Endothelial cell of umbilical vein (primary cell): ENCODE results near the gene CPVL.

Experiments used
- CTCF ChIP-seq, 2 donors: IDR thresholded peaks; 1 replicate in 1 of 2; 2 replicates in 1 of 2; pipeline ENCODE4 v1.5.1; 2011; ENCODE audit warnings: low read length in 2 of 2, mild to moderate bottlenecking in 2 of 2, moderate library complexity in 2 of 2, control low read depth in 1 of 2, inconsistent platforms in 1 of 2, low read depth in 1 of 2; ENCODE audit not compliant: insufficient read depth in 1 of 2; ENCODE audit errors: extremely low read depth in 1 of 2
- EZH2 ChIP-seq: IDR thresholded peaks from 2 replicates; pipeline ENCODE4 v1.6.1; 2012; ENCODE audit warnings: borderline replicate concordance, low read depth, mild to moderate bottlenecking, moderate library complexity, low read length, inconsistent platforms; ENCODE audit not compliant: severe bottlenecking
- FOS ChIP-seq: IDR thresholded peaks from 2 replicates; pipeline ENCODE4 v1.6.1; 2011; ENCODE audit warnings: mild to moderate bottlenecking, low read length, moderate library complexity, borderline replicate concordance; ENCODE audit not compliant: insufficient read depth
- GATA2 ChIP-seq: IDR thresholded peaks from 2 replicates; pipeline ENCODE4 v1.7.0; 2011; ENCODE audit warnings: low read depth, mild to moderate bottlenecking, moderate library complexity, mixed read lengths, low read length; ENCODE audit not compliant: insufficient read length, insufficient read depth
- JUN ChIP-seq: IDR thresholded peaks from 2 replicates; pipeline ENCODE4 v1.6.1; 2011; ENCODE audit warnings: borderline replicate concordance, low read depth; ENCODE audit not compliant: insufficient read length, insufficient read depth
- MYC ChIP-seq: IDR thresholded peaks from one replicate; pipeline ENCODE4 v1.6.1; 2011; ENCODE audit warnings: mild to moderate bottlenecking, low read depth, low read length
- POLR2A ChIP-seq: IDR thresholded peaks from 2 replicates; pipeline ENCODE4 v1.6.1; 2012; ENCODE audit warnings: low read depth, mild to moderate bottlenecking, control low read depth, low read length
- POLR2AphosphoS5 ChIP-seq: IDR thresholded peaks from 2 replicates; pipeline ENCODE4 v1.6.1; 2012; ENCODE audit warnings: low read depth, mild to moderate bottlenecking, control low read depth, low read length, moderate library complexity; ENCODE audit not compliant: insufficient read depth
- TF ChIP-seq, protein P1 (sequence below): IDR thresholded peaks from 2 replicates; pipeline ENCODE4 v1.6.1; 2011; ENCODE audit not compliant: insufficient read depth, insufficient read length

DNA sequence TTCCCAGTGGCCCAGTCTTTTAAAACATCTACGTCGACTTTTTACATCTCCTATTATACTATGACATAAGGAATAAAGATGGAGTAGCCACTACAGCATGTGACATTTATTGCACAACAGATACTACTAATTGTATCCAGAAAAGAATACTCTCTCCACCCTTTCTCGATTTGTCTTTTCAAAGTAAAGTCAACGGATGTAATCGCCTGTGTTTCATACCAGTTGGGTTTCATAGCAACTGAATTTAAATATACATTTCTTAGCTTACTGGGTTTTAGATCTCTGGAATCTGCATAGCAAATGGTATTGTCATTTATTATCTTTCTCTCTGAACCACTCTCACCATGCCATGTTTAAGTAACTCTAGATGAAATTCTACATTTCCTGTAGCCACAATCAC lies 101.8 kb downstream of the CPVL start:
- TF ChIP-seq CTCF (IDR thresholded peaks at IDR 0.05; ENCODE audit: extremely low read depth in 1 of 2, insufficient read depth in 1 of 2, low read depth in 1 of 2, low read length in 2 of 2) (no peak), POLR2A (no peak), POLR2AphosphoS5 (no peak), JUN (no peak), EZH2 (no peak), MYC (no peak), FOS (no peak), GATA2 (no peak)
- TF ChIP-seq, protein P1, sequence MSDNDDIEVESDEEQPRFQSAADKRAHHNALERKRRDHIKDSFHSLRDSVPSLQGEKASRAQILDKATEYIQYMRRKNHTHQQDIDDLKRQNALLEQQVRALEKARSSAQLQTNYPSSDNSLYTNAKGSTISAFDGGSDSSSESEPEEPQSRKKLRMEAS, result no peak
